Neuron (in vitro differentiated cells): ENCODE data around the gene ACTR1B.

Source experiments
- H2AFZ ChIP-seq: one replicate; pipeline ENCODE4 v1.6.1; 2013; ENCODE audit warnings: low read depth, mild to moderate bottlenecking, inconsistent platforms, low read length, moderate library complexity
- H3K27me3 ChIP-seq: one replicate; pipeline ENCODE4 v1.6.1; 2013; ENCODE audit warnings: low read length; ENCODE audit not compliant: insufficient read depth
- H3K36me3 ChIP-seq: one replicate; pipeline ENCODE4 v1.6.1; 2013; ENCODE audit warnings: low read length; ENCODE audit not compliant: insufficient read depth
- H3K4me1 ChIP-seq: one replicate; pipeline ENCODE4 v1.6.1; 2013; ENCODE audit warnings: low read length; ENCODE audit not compliant: insufficient read depth
- H3K4me3 ChIP-seq: 2 replicates; pipeline ENCODE4 v1.5.1; 2013; ENCODE audit warnings: mild to moderate bottlenecking, low read length, moderate library complexity
- H3K9me3 ChIP-seq: one replicate; pipeline ENCODE4 v1.6.1; 2013; ENCODE audit warnings: low read length

ACTR1B gene

DNA sequence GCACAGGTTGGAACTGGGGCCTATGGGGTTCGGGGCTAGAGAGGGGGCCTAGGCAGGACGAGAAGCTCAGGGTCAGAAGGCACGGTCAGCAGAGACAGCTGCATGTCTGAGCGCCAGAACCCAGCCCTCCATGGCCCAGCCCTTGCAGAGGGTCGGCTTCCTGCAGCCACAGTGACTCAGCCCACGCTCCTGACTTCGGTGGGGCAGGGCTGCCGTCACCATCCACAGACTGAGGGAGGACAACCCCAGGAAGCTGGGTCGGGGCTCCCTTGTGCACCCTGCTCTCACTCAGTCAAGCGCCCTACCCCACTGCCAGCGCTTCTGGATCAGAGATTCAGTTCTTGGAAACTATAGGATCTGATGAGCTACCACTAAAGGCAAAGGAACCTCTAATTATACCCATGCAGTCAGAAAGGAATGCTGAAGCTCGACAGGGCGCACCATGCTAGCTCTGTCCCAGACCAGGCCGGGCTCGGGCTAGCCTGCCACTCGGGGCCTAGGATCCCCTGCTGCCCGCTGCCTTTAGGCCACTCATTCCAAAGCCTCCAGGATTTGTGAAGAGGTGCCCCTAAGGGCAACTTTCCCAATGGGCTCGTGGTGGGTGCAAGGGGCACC, 3.0 kb downstream of the ACTR1B start:
- Histone ChIP-seq H3K27me3 (no peaks in the 10 kb centered on the region), H3K4me1 (peaks cover 14% of the 10 kb centered on the region), H2AFZ (no peak overlapping the region), H3K4me3 (no peak overlapping the region), H3K9me3 (no peaks in the 10 kb centered on the region), H3K36me3 (peaks cover 21% of the 10 kb centered on the region)

DNA sequence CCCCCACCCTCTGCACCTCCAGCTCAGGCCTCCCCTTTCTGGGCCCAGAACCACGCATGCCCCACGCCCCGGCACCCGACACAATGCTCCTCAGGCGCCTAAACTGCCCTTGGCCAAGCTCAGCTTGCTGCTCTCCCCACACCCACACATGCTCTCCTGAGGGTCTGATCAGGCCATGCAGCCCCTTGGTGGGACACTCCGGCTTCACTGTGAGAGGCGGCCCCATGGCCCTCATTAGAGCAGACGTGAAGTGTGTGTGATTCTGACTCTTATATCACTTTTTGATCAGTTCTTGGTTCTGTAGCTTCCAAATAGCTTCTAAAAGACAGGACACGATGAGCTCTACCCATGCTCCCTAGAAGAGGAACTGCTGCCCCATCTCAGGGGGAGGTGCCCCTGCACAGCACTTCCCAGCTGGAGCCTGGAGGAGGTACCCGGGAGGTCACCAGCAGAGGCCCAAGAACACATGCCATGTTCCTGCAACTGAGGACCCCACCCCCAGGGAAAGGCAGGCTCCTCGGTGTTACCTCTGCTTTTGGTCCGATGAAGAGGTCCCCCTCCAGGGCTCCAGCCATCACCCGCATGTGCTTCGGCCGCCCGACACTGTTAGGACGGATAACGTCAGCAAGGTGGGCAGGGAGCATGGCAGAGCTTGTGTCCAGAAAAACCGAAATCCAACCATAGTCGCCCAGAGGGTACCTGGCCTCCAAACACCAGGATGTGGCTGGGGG, 3.6 kb downstream of the ACTR1B start:
- H3K36me3 ChIP-seq, result peaks cover 21% of the 10 kb centered on the region
- H3K4me3 ChIP-seq, result no peak overlapping the region
- H3K9me3 ChIP-seq, result no peaks in the 10 kb centered on the region
- H3K27me3 ChIP-seq, result no peaks in the 10 kb centered on the region
- H3K4me1 ChIP-seq, result peaks cover 14% of the 10 kb centered on the region
- H2AFZ ChIP-seq, result no peak overlapping the region

DNA sequence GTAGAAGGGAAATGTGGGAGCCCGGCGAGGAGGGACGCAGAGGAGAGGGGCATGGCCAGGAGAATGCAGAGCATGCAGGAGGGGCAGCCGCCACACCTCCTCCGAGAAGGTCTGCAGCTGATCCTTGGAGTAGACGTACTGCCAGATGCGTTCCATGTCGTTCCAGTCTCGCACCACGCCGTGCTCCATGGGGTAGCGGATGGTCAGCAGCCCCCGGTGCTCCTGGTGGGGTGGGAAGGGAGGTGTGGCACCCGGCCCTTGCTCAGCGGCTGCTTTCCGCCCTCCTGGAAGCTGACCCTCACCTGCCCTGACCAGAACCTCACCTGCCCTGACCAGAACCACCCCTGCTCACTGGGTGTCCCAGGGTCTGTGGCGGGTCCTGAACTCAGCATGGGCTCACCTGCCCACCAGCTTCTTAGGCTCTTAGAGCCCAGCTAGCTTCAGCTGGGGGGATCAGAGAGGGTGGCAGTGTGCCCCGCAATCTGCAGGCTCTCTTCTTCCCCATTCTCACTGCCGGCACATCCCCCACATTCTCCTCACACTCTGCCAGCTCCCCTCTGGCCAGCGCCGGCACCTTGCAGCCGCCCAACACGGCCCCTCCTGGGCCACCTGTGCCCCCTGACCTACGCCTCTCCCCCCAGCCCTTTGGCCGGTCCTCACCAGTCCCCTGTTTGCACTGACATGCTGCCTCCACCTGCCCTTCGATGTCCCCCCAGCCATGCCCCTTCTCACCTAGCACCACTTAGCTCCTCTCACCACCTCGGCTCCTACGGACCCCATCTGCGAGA, 4.4 kb downstream of the ACTR1B start:
- no peaks in the 10 kb centered on the region for H3K27me3 ChIP-seq
- peaks cover 14% of the 10 kb centered on the region for H3K4me1 ChIP-seq
- H3K4me3 ChIP-seq, result no peak overlapping the region
- H3K9me3 ChIP-seq, result peaks cover 3% of the 10 kb centered on the region
- no peak overlapping the region for H2AFZ ChIP-seq
- H3K36me3 ChIP-seq, result peaks cover 21% of the 10 kb centered on the region

GRCh38 chr2:97658691-97659157, 5.1 kb downstream of the ACTR1B start:
- peaks cover 14% of the 10 kb centered on the region for H3K4me1 ChIP-seq
- H3K9me3 ChIP-seq, result peaks cover 7% of the 10 kb centered on the region
- H2AFZ ChIP-seq, result no peak overlapping the region
- H3K36me3 ChIP-seq, result peaks cover 21% of the 10 kb centered on the region
- no peak overlapping the region for H3K4me3 ChIP-seq
- H3K27me3 ChIP-seq, result no peaks in the 10 kb centered on the region

DNA sequence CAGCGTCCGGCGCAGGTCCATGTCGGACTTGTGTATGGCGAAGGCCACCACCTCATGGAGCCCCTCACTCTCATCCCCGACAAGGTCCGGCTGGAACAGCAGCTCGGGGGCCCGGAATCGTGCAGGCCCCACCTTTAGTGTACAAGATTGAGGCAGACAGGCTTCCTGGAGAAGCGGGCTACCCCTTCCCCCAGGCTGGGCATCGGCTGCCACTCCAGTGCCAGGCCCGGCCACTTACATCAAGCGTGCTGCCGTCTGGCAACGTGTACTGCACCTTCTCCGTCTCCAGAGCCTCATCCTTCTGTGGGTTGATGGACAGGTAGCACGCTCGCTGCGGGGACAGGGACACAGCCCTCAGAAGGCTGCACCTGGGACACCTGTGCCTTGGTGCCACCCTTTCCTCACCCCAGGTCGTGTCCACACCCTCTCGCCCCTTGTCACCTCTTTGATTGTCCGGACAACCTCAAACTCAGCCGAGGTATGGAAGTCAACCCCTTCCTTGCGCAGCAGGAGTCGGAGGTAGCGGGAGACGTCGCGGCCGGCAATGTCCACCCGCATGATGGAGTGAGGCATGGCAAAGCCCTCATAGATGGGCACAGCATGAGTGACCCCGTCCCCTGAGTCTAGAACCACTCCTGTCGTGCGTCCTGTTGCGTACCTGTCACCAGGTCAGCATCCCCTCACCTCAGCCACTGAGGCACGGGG, 5.7 kb downstream of the ACTR1B start:
- Histone ChIP-seq H3K27me3 (no peaks in the 10 kb centered on the region), H3K4me3 (no peak overlapping the region), H2AFZ (no peak overlapping the region), H3K36me3 (peaks cover 21% of the 10 kb centered on the region), H3K9me3 (peaks cover 7% of the 10 kb centered on the region), H3K4me1 (peaks cover 14% of the 10 kb centered on the region)

DNA sequence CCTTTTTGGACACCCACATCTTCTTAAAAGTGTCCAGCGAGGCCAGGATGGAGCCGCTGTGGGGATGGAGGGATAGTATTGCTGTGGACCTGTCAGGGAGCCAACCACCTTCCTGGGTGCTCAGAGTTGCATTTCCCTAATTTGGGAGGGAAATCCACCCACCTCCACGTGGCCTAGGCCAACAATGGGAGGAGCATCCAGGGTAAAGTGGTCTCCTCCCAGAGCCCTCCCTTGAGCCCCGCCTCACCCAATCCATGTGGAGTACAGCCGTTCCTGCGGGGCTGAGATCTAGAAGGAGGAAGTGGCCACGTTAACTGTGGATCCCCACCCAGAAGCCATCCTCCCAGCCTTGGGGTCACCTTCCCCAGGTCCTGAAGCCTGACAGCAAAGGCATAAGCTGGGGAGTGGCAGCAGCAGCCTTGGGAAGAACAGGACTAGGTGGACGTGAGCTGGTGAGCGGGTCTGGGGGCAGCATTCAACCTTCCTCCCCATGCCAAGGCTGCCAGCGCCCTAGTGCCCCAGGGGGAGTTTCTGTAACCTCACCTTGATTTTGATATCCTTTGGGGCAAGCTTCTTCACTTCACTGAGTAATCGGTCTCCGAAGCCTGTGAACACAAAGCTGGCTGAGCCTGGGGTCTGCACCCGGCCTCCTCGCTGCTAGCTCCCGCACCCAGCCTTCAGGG, 6.8 kb downstream of the ACTR1B start:
- Histone ChIP-seq H2AFZ (no peak overlapping the region), H3K9me3 (peaks cover 8% of the 10 kb centered on the region), H3K36me3 (peaks cover 21% of the 10 kb centered on the region), H3K4me1 (peaks cover 3% of the 10 kb centered on the region), H3K4me3 (no peak overlapping the region), H3K27me3 (no peaks in the 10 kb centered on the region)

DNA sequence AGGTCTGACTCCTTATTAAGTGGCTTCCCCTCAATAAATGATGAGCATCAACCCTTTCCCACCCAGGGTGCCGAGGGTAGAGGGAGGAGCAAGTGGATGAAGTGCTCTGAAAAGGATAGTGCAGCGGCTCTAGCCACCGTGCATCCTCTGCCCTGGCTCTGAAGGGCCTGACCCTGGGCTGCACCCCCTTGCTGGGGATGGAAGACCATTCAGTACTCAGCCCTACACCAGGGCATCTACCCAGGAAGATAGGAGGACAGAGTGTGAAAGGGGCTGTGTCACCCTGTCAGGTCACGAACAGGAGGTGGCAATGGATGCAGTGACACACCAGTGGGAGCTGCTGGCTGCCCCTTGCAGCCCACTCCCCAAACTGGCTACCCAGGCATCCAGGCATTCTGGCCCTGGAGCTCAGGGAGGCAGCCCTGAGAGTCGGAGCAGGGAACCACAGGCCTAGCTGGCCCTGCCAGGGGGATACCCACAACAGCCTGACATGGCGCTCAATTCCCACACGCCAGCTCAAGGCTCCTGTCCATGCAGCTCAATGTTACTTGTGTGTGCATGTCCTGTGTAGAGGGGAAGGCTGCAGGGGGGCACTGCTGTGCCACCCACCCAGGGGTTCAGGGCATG, 7.6 kb downstream of the ACTR1B start:
- no peaks in the 10 kb centered on the region for H3K27me3 ChIP-seq
- peaks cover 21% of the 10 kb centered on the region for H3K36me3 ChIP-seq
- H2AFZ ChIP-seq, result no peak overlapping the region
- no peaks in the 10 kb centered on the region for H3K4me1 ChIP-seq
- peaks cover 8% of the 10 kb centered on the region for H3K9me3 ChIP-seq
- H3K4me3 ChIP-seq, result no peak overlapping the region

DNA sequence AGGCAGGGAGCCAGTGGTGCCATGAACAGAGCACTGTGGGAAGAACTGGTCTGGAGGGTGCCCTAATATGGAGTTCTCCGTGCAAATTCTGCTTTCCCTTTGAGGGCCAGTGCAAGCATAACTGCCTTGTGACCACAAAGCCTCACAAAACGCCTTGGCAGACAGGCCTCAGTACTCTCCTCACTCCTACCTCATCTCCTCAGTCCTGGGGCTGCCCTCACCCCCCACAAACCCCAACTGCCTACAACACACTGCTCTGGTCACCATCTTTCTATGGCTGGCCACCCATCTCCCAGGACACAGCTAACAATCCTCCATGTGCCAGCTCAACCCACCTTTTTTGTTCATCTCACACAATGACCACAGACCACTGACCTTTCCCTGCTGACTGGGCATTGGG, 9.1 kb downstream of the ACTR1B start:
- H3K4me1 ChIP-seq, result no peaks in the 10 kb centered on the region
- no peaks in the 10 kb centered on the region for H3K27me3 ChIP-seq
- H2AFZ ChIP-seq, result no peak overlapping the region
- no peak overlapping the region for H3K4me3 ChIP-seq
- peaks cover 8% of the 10 kb centered on the region for H3K9me3 ChIP-seq
- H3K36me3 ChIP-seq, result peaks cover 22% of the 10 kb centered on the region

DNA sequence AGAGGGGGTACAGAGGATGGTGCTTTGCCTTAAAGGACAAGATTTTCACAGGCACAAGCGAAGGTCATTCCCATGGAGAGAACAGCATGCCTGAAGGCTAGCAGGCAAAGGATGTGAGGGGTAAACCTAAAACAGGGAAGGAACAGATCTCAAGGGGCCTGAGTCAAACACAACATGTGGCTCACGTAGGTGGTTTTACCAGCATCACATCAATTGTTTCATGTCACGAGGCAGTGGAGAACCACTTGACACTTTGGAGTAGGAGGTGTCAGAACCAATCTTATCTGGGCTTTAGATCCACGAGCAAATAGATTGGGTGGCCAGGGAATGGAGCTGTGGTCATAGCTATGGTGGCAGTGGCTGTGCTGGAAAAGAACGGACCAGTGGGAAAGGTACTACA, 9.5 kb downstream of the ACTR1B start:
- Histone ChIP-seq H3K4me3 (no peak overlapping the region), H3K27me3 (no peaks in the 10 kb centered on the region), H2AFZ (no peak overlapping the region), H3K36me3 (peaks cover 26% of the 10 kb centered on the region), H3K4me1 (no peaks in the 10 kb centered on the region), H3K9me3 (peaks cover 8% of the 10 kb centered on the region)

DNA sequence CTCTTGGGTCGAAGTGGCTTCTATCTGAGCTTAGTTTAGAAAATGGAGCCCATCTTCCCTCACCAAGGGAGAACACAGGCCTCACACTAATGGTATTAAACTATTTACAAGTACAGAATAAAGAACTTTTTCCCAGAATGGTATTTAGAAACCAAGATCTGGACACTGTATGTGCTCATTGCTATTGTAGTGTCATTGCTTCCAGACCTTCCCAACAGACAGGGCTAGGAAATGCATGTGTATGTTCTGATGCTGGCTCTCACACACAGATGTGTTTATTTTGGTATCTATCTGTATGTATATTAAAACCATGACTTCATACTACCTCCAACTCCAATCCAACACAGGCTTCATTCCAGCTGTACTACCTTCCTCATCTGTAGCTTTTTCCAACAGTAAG, 10.0 kb downstream of the ACTR1B start:
- H2AFZ ChIP-seq, result no peak overlapping the region
- no peak overlapping the region for H3K4me3 ChIP-seq
- H3K9me3 ChIP-seq, result peaks cover 8% of the 10 kb centered on the region
- H3K4me1 ChIP-seq, result no peaks in the 10 kb centered on the region
- no peaks in the 10 kb centered on the region for H3K27me3 ChIP-seq
- H3K36me3 ChIP-seq, result peaks cover 31% of the 10 kb centered on the region

DNA sequence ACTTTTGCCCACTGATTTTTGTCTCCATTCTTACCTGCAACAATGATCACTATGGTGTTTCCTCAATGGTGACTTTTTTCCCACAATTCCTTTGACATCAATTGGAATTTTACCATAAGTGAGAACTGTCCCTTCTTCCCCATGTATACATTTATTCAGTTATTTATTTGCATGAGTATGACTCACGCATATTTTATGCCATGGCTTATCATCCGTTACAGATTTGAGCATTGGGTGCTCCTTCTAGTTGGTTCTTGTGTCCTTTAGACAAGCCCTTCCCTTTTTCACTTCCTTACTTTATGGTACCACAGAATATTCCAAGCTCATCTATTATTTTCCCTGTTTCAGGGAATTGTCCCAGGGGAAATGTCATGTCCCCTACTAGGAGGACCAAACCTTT, 10.4 kb downstream of the ACTR1B start:
- Histone ChIP-seq H3K27me3 (no peaks in the 10 kb centered on the region), H2AFZ (no peak overlapping the region), H3K4me3 (no peak overlapping the region), H3K9me3 (peaks cover 8% of the 10 kb centered on the region), H3K4me1 (no peaks in the 10 kb centered on the region), H3K36me3 (peaks cover 35% of the 10 kb centered on the region)

- Histone ChIP-seq H2AFZ (no peak overlapping the region), H3K4me1 (peaks cover 5% of the 10 kb centered on the region), H3K4me3 (no peak overlapping the region), H3K27me3 (no peaks in the 10 kb centered on the region), H3K36me3 (peaks cover 27% of the 10 kb centered on the region), H3K9me3 (peaks cover 8% of the 10 kb centered on the region)
Measured at GRCh38 chr2:97651114-97651513, 12.7 kb downstream of the ACTR1B start.
